Lower leg skin (tissue), 4 donors: ENCODE results near the gene BMX. TPM values are rescaled to one million over a fixed set of nuclear protein-coding genes. Genes with fewer than 3 reads are reported as not detected.

Experiments
- DNase-seq, 2 donors: peaks; one replicate each; pipeline ENCODE4 v3.0.0-alpha.2; 2019; ENCODE audit warnings: low spot score in 2 of 2
- H3K4me3 ChIP-seq: fragments of 200-600 bp; sonication (generic); 2 replicates; pipeline ENCODE4 v1.5.1; 2017; ENCODE audit warnings: mild to moderate bottlenecking, low read depth; ENCODE audit not compliant: poor library complexity, severe bottlenecking
- CTCF ChIP-seq, 3 donors: fragments of 450-650 bp; IDR thresholded peaks; one replicate each; pipeline ENCODE4 v1.5.1; 2016; ENCODE audit warnings: antibody characterized with exemption in 3 of 3, mild to moderate bottlenecking in 3 of 3, moderate library complexity in 2 of 3
- POLR2A ChIP-seq, 2 donors: fragments of 450-650 bp; IDR thresholded peaks; one replicate each; pipeline ENCODE4 v1.6.1; 2016 to 2017; ENCODE audit warnings: antibody characterized with exemption in 2 of 2, mild to moderate bottlenecking in 1 of 2, moderate library complexity in 1 of 2
- WGBS, 2 donors: methylation state at CpG; one replicate each; pipeline ENCODE4 v1.1.5; 2018; 5-methylcytosine and 5-hydroxymethylcytosine counted together
- intact Hi-C: fragments of 100-400 bp; cut with DNase I; formaldehyde crosslinking; loops from one replicate; pipeline ENCODE4 v1.15.0; 2023; ENCODE audit warnings: low total_unique reads
- total RNA-seq, 4 donors: library from RNA; depleted of rRNA; stranded (reverse); fragments of >200 nt; gene quantifications; one replicate each; pipeline ENCODE4 v1.1.0, GENCODE V29; 2016

The BMX gene
- total RNA-seq, 4 donors from 2014 or later: 0.38 to 2.8 (median 1.9) TPM

DNA sequence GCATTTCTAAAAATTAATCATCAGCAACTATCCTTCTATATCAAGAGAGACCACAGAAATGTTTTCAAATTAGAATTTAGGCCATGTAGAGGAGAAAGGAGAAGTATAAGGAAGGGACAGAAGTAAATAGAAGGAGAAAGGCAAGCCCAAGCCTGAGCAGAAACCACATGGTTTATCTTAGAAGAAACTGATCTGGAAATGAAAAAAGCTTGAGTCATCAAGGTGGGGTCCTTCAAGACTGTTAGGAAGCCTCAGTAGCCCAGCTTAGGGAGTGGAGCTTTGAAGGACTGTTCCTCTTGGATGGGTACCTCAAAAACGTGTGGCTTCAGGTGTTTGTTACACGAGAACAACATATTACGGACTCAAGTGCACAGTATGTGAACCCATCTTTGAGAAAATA is 4.5 kb downstream of the BMX start:
- no peak overlapping the region for H3K4me3 ChIP-seq
- 63 to 75% methylated on average over 3 of the region's 3 CpGs for WGBS, 2 donors
- intact Hi-C loops: no loop called here
- DNase-seq: no peak
- no peak for TF ChIP-seq POLR2A (IDR thresholded peaks at IDR 0.05)

GRCh38 chrX:15507005-15507404 is 6.4 kb downstream of the BMX start:
- intact Hi-C loops: no loop called here
- WGBS, 2 donors: 84 to 98% methylated on average over 5 of the region's 5 CpGs
- TF ChIP-seq POLR2A (IDR thresholded peaks at IDR 0.05) (no peak), CTCF (IDR thresholded peaks at IDR 0.05) (no peak)
- H3K4me3 ChIP-seq: no peak overlapping the region
- no peak for DNase-seq

DNA sequence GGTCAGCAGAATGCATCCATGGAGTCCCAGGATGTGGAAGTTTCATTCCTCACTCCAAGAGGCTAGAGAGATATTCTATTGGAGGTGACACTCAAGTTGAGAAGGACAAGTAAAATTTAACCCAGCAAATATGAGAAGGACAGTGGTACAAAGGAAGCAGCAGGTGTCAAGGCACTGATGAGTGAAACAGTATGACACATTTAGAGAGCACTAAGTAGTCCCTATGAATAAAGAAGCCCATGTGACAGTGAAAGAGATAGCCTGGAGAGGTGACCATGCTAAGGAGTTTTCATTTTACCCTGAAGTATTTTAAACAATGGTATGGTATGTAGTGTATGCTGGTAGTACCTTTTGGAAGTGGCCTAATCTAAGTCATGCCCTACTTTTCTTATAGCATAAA is 9.2 kb downstream of the BMX start:
- TF ChIP-seq POLR2A (IDR thresholded peaks at IDR 0.05) (no peak), CTCF (IDR thresholded peaks at IDR 0.05) (no peak)
- H3K4me3 ChIP-seq: no peak overlapping the region
- intact Hi-C loops: no loop called here
- DNase-seq: no peak

DNA sequence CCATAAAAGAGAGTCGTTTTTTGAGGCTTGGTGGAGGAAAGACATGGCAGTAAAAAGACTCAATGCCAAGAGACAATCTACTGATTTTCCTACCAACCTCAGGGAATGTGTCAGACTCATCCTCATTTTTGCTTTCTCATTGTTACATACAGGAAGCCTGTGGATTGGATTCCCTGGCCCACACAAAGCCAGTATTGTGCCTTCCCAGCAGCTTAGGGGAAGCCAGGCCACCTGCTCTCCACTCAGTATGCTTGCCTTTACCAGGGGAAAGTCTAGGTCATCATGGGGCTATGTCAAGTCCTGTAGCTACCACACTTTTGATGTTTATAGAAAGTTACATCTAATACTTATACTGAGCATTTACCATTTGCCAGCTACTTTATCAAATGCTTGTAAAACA is 11.0 kb downstream of the BMX start:
- no peak for TF ChIP-seq POLR2A (IDR thresholded peaks at IDR 0.05)
- TF ChIP-seq CTCF (IDR thresholded peaks at IDR 0.05): no peak
- intact Hi-C loops: no loop called here
- no peak overlapping the region for H3K4me3 ChIP-seq
- WGBS, 2 donors: 17 to 50% methylated on average over 1 of the region's 1 CpG
- DNase-seq: no peak

- TF ChIP-seq POLR2A (IDR thresholded peaks at IDR 0.05) (no peak), CTCF (IDR thresholded peaks at IDR 0.05) (no peak)
- no peak overlapping the region for H3K4me3 ChIP-seq
- 50 to 82% methylated on average over 4 of the region's 4 CpGs for WGBS, 2 donors
- intact Hi-C loops: no loop called here
- no peak for DNase-seq
These were observed 11.9 kb downstream of the BMX start for GRCh38 chrX:15512401-15512965.

GRCh38 chrX:15514279-15514678 is 13.7 kb downstream of the BMX start:
- TF ChIP-seq CTCF (IDR thresholded peaks at IDR 0.05) (no peak), POLR2A (IDR thresholded peaks at IDR 0.05) (no peak)
- no peak for DNase-seq
- 67 to 92% methylated on average over 1 of the region's 1 CpG for WGBS, 2 donors
- intact Hi-C loops: no loop called here
- no peak overlapping the region for H3K4me3 ChIP-seq
